HepG2 (cell line): ENCODE results near the gene CD58. TPM values are rescaled to one million over a fixed set of nuclear protein-coding genes. Genes with fewer than 3 reads are reported as not detected.

ENCODE experiments used
- ATAC-seq: fragments of 200-7000 bp; cut with Tn5 transposase; 3 replicates; pipeline ENCODE4 v1.9.1; 2020; ENCODE audit warnings: mild to moderate bottlenecking, moderate library complexity
- BruUV-seq: library from RNA; stranded (reverse); fragments of 400-500 nt; replicated peaks from 2 replicates; lab custom pipeline; 2021; lab: Mats Ljungman, UMichigan
- CTCF ChIA-PET: fragments of 300-600 bp; formaldehyde crosslinking; extraction: SDS; loops from one replicate; lab custom pipeline; 2021; ENCODE audit warnings: low total read pairs, inconsistent platforms, low intra/inter-chr PET ratio; lab: Yijun Ruan, JAX
- POLR2A ChIA-PET: fragments of 350-600 bp; sonication (Branson Sonifier 250); formaldehyde crosslinking; loops from one replicate; lab custom pipeline; 2020; ENCODE audit warnings: antibody characterized with exemption, inconsistent platforms; lab: Yijun Ruan, JAX
- DNase-seq: peaks from one replicate; pipeline ENCODE4 v3.0.0-alpha.2; 2015; ENCODE audit warnings: low spot score
- FAIRE-seq: peaks from 3 replicates; lab custom pipeline; 2011; peaks lifted over from hg19 to GRCh38; lab: Jason Lieb, UNC
- H2AFZ ChIP-seq: one replicate; pipeline ENCODE4 v1.6.1; 2011; ENCODE audit warnings: low read length, inconsistent platforms
- H3K27ac ChIP-seq: fragments of 300-600 bp; 3 replicates; pipeline ENCODE4 v1.8.0; 2011; ENCODE audit warnings: mixed run types, mild to moderate bottlenecking, mixed read lengths, low read length, inconsistent platforms; ENCODE audit not compliant: insufficient read depth; ENCODE audit errors: extremely low read length
- H3K27me3 ChIP-seq, 2 experiments: fragments of 200-600 bp in 1 of 2; 2 replicates in 1 of 2; 3 replicates in 1 of 2; pipeline versions ENCODE4 v1.6.0 to v1.8.0; 2011; ENCODE audit warnings: low read length in 2 of 2, mild to moderate bottlenecking in 2 of 2, moderate library complexity in 2 of 2, inconsistent platforms in 1 of 2; ENCODE audit not compliant: insufficient read depth in 2 of 2, control insufficient read depth in 1 of 2
- H3K36me3 ChIP-seq, 2 experiments: fragments of 200-600 bp in 1 of 2; replicated peaks in 1 of 2; 2 replicates in 1 of 2; 3 replicates in 1 of 2; pipeline versions ENCODE4 v1.5.1 to v1.8.0; 2011; ENCODE audit warnings: low read length in 2 of 2, inconsistent platforms in 1 of 2; ENCODE audit not compliant: insufficient read depth in 2 of 2, control insufficient read depth in 1 of 2
- H3K4me1 ChIP-seq: 2 replicates; pipeline ENCODE4 v1.5.1; 2012; ENCODE audit warnings: low read length, inconsistent platforms; ENCODE audit not compliant: insufficient read depth
- H3K4me2 ChIP-seq: 2 replicates; pipeline ENCODE4 v1.6.0; 2011; ENCODE audit warnings: low read depth, low read length, inconsistent platforms
- H3K4me3 ChIP-seq, 3 experiments: fragments of 200-600 bp in 1 of 3; sonication (generic), shearing (Covaris generic) in 1 of 3; replicated peaks in 1 of 3; 2 replicates each; pipeline ENCODE4 v1.5.1; 2011 to 2016; ENCODE audit warnings: low read length in 3 of 3, inconsistent platforms in 2 of 3, low read depth in 2 of 3, mild to moderate bottlenecking in 2 of 3, control low read depth in 1 of 3, mixed read lengths in 1 of 3; ENCODE audit not compliant: insufficient read depth in 1 of 3
- H3K79me2 ChIP-seq: one replicate; pipeline ENCODE4 v1.6.1; 2011; ENCODE audit warnings: low read length, inconsistent platforms; ENCODE audit not compliant: insufficient read depth
- H3K9ac ChIP-seq: 2 replicates; pipeline ENCODE4 v1.6.0; 2011; ENCODE audit warnings: mild to moderate bottlenecking, low read depth, low read length, inconsistent platforms; ENCODE audit not compliant: insufficient read depth
- H3K9me3 ChIP-seq: 2 replicates; pipeline ENCODE4 v1.5.1; 2012; ENCODE audit warnings: mild to moderate bottlenecking, low read length
- H4K20me1 ChIP-seq: 2 replicates; pipeline ENCODE4 v1.6.0; 2011; ENCODE audit warnings: inconsistent platforms, mild to moderate bottlenecking, low read length, moderate library complexity; ENCODE audit not compliant: insufficient read depth
- CBX2 ChIP-seq, 2 experiments: fragments of 200-600 bp in 1 of 2; sonication (generic); formaldehyde crosslinking in 1 of 2; IDR thresholded peaks; 2 replicates each; pipeline versions ENCODE4 v1.7.0 to v1.8.1; 2018 to 2022; ENCODE audit warnings: low read depth in 2 of 2, low read length in 1 of 2, mild to moderate bottlenecking in 1 of 2, missing genetic modification reagents in 1 of 2
- DPF2 ChIP-seq: sonication (generic); formaldehyde crosslinking; IDR thresholded peaks from 2 replicates; pipeline ENCODE4 v1.4.0; 2020; ENCODE audit warnings: mild to moderate bottlenecking, low read depth, missing genetic modification reagents, borderline replicate concordance
- FIP1L1 ChIP-seq: fragments of 200-400 bp; formaldehyde crosslinking; IDR thresholded peaks from 2 replicates; pipeline ENCODE4 v1.6.1; 2018; ENCODE audit warnings: low read depth, mild to moderate bottlenecking, low read length, moderate library complexity, borderline replicate concordance; ENCODE audit not compliant: insufficient read depth
- FOXA3 ChIP-seq: IDR thresholded peaks from 2 replicates; pipeline ENCODE4 v1.6.1; 2016; ENCODE audit warnings: missing genetic modification reagents, missing compliant biosample characterization
- MLXIP ChIP-seq: sonication (generic); formaldehyde crosslinking; IDR thresholded peaks from 2 replicates; pipeline ENCODE4 v1.9.0; 2021; ENCODE audit warnings: missing genetic modification reagents, borderline replicate concordance
- NFE2L2 ChIP-seq: fragments of 150-350 bp; IDR thresholded peaks from 2 replicates; pipeline ENCODE4 v1.6.1; 2014; ENCODE audit warnings: low read length
- RAD51 ChIP-seq: fragments of 450-650 bp; IDR thresholded peaks from 2 replicates; pipeline ENCODE4 v1.6.1; 2016; ENCODE audit warnings: borderline replicate concordance
- SNAI1 ChIP-seq: sonication (generic); formaldehyde crosslinking; IDR thresholded peaks from 2 replicates; pipeline ENCODE4 v1.5.0; 2020; ENCODE audit warnings: mild to moderate bottlenecking, missing genetic modification reagents, borderline replicate concordance
- SRSF4 ChIP-seq: fragments of 200-400 bp; formaldehyde crosslinking; IDR thresholded peaks from one replicate; pipeline ENCODE4 v1.6.1; 2018; ENCODE audit warnings: mild to moderate bottlenecking, low read depth, low read length, moderate library complexity; ENCODE audit not compliant: poor library complexity, severe bottlenecking
- TFDP2 ChIP-seq: sonication (generic); formaldehyde crosslinking; IDR thresholded peaks from 2 replicates; pipeline ENCODE4 v1.4.0; 2020; ENCODE audit warnings: missing genetic modification reagents
- ZNF232 ChIP-seq: sonication (generic); formaldehyde crosslinking; IDR thresholded peaks from 2 replicates; pipeline ENCODE4 v1.4.0; 2020; ENCODE audit warnings: missing genetic modification reagents, borderline replicate concordance
- ZNF33A ChIP-seq: sonication (generic); formaldehyde crosslinking; IDR thresholded peaks from 2 replicates; pipeline ENCODE4 v1.5.1; 2020; ENCODE audit warnings: missing genetic modification reagents, mild to moderate bottlenecking, moderate library complexity, borderline replicate concordance
- ZNF343 ChIP-seq: sonication (generic); formaldehyde crosslinking; IDR thresholded peaks from 2 replicates; pipeline ENCODE4 v1.4.0; 2020; ENCODE audit warnings: mild to moderate bottlenecking, missing genetic modification reagents
- whole genome bisulfite sequencing: methylation state at CpG from one replicate; pipeline ENCODE4 v1.1.6; 2017; ENCODE audit warnings: low lambda C conversion rate; 5-methylcytosine and 5-hydroxymethylcytosine counted together
- in situ Hi-C: cut with HindIII; loops from 2 replicates; pipeline ENCODE4 v1.10.0; 2017; ENCODE audit warnings: low pct_unique_long_range_greater_than_20kb; ENCODE audit not compliant: extremely low pct_ligation_motif_present
- intact Hi-C: fragments of 100-400 bp; cut with micrococcal nuclease; formaldehyde crosslinking; loops from one replicate; pipeline ENCODE4 v1.10.0; 2022; ENCODE audit not compliant: unreplicated experiment
- polyA plus RNA-seq, 8 experiments: library from polyadenylated mRNA; depleted of rRNA in 3 of 8; stranded (reverse) in 7 of 8; unstranded in 1 of 8; fragments of >200 nt; fragmentation: Illumina TruSeq in 4 of 8; extraction: Trizol in 4 of 8; gene quantifications; 2 replicates each; pipeline versions ENCODE4 v1.2.1 to v1.2.3, GENCODE V29; 2011 to 2016; ENCODE audit warnings: low read depth in 4 of 8, missing spikeins in 1 of 8, mixed read lengths in 1 of 8; ENCODE audit not compliant: insufficient read depth in 1 of 8
- total RNA-seq, 5 experiments: library from RNA; depleted of rRNA; stranded (reverse); fragments of >200 nt; fragmentation: Illumina TruSeq; extraction: Trizol; gene quantifications; 2 replicates each; pipeline ENCODE4 v1.2.3, GENCODE V29; 2016; ENCODE audit warnings: low read depth in 1 of 5
- TF ChIP-seq, protein P1 (sequence below): sonication (generic); formaldehyde crosslinking; IDR thresholded peaks from 2 replicates; pipeline ENCODE4 v1.4.0; 2020; ENCODE audit warnings: missing genetic modification reagents

Gene CD58
- total and polyA plus RNA-seq, 2 of the 13 experiments (the other 11 are each of a cell fraction or from before 2014, with no cell fraction given): 9.4 to 13.5 TPM

DNA sequence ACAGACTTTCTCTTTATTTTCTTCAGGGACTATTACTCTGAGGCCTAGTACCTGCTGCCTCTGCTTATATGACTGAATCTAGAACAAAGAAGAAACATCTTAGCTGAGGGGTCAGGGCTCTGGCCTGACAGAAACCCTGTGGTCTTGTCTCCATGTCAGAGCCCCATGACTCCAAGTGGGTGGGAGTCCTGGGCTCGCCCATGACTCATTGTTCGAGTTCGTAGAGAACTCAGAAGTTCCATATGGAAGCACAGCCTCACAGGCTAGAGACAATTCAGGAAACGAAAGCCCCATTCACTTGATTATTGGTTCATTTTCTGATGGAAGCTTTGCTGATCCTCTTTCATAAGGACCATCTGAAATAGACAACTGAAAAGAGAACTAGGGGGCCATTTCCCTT lies 73.2 kb downstream of the CD58 start:
- in situ Hi-C loops: loop anchor here (5.0 kb wide), 1 partner anchor 350 kb away; no protein-coding TSS in a partner anchor
- TF ChIP-seq FIP1L1 (no peak), FOXA3 (no peak), NFE2L2 (no peak), SRSF4 (no peak), TFDP2 (CRISPR knock-in tag) (no peak), MLXIP (CRISPR knock-in tag) (no peak), SNAI1 (CRISPR knock-in tag) (0 out of 2 replicates have a peak, but pooled peaks have one; percentile 27), RAD51 (no peak), ZNF343 (CRISPR knock-in tag) (no peak), DPF2 (CRISPR knock-in tag) (no peak), CBX2 (IDR thresholded peaks at IDR 0.05; ENCODE audit: low read depth, low read length) (no peak), CBX2 (CRISPR knock-in tag; IDR thresholded peaks at IDR 0.05; ENCODE audit: low read depth) (no peak), ZNF232 (CRISPR knock-in tag) (no peak), ZNF33A (CRISPR knock-in tag) (no peak)
- TF ChIP-seq, protein P1, sequence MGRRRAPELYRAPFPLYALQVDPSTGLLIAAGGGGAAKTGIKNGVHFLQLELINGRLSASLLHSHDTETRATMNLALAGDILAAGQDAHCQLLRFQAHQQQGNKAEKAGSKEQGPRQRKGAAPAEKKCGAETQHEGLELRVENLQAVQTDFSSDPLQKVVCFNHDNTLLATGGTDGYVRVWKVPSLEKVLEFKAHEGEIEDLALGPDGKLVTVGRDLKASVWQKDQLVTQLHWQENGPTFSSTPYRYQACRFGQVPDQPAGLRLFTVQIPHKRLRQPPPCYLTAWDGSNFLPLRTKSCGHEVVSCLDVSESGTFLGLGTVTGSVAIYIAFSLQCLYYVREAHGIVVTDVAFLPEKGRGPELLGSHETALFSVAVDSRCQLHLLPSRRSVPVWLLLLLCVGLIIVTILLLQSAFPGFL (CRISPR knock-in tag): no peak

More for the DNA sequence above, 73.2 kb downstream of the CD58 start:
- ATAC-seq (no peak), FAIRE-seq (no peak), DNase-seq (no peak)
- ChIA-PET CTCF (interaction anchor here (5.6 kb wide), 1 partner anchor 359 kb away, joined by 81 read pairs; no protein-coding TSS in a partner anchor), POLR2A (interaction anchor here (0.9 to 2.2 kb wide), 4 partner anchors 10 to 359 kb away, joined by 3 to 11 read pairs (median 4); no protein-coding TSS in a partner anchor)
- 93% methylated on average over 4 of the region's 4 CpGs for WGBS
- no peak overlapping the region for H3K4me2 ChIP-seq
- no peak overlapping the region for H2AFZ ChIP-seq
- peak overlapping the region; percentile 13; the same call in 1 of the 2 replicates for H3K9ac ChIP-seq
- H3K27me3 ChIP-seq: no peaks in the 10 kb centered on the region
- H3K36me3 ChIP-seq: peaks cover 6 to 18% of the 10 kb centered on the region in 2 experiments; a peak in 3 of 5 replicates
- intact Hi-C loops: no loop called here
- BruUV-seq: no TSS peak
- no peaks in the 10 kb centered on the region for H3K9me3 ChIP-seq
- H4K20me1 ChIP-seq: no peaks in the 10 kb centered on the region
- peak overlapping the region; percentile 28 for H3K27ac ChIP-seq
- peaks cover 66% of the 10 kb centered on the region for H3K4me1 ChIP-seq
- no peak overlapping the region for H3K4me3 ChIP-seq
- H3K79me2 ChIP-seq: peaks cover 27% of the 10 kb centered on the region
